ENCODE results near the gene PDK1.

PDK1 gene

GRCh38 chr2:172642301-172643020 is 86.6 kb downstream of the PDK1 start:
- no peak for TF ChIP-seq CTCF (IDR thresholded peaks at IDR 0.05)
- H3K9me3 ChIP-seq, result no peaks in the 10 kb centered on the region
- no peaks in the 10 kb centered on the region for H3K36me3 ChIP-seq
- no peak overlapping the region for H3K4me3 ChIP-seq (ENCODE audit: low read depth in 1 of 2, low read length in 1 of 2)
- H3K4me1 ChIP-seq (ENCODE audit: control insufficient read depth in 1 of 2, insufficient read depth in 1 of 2, low read depth in 1 of 2, low read length in 1 of 2), result no peaks in the 10 kb centered on the region
- H3K27me3 ChIP-seq, result no peaks in the 10 kb centered on the region
- no peak overlapping the region for H3K27ac ChIP-seq

GRCh38 chr2:172643142-172643541 is 87.3 kb downstream of the PDK1 start:
- Histone ChIP-seq H3K36me3 (no peaks in the 10 kb centered on the region), H3K27me3 (no peaks in the 10 kb centered on the region), H3K9me3 (no peaks in the 10 kb centered on the region), H3K4me3 (ENCODE audit: low read depth in 1 of 2, low read length in 1 of 2) (no peak overlapping the region), H3K4me1 (ENCODE audit: control insufficient read depth in 1 of 2, insufficient read depth in 1 of 2, low read depth in 1 of 2, low read length in 1 of 2) (no peaks in the 10 kb centered on the region), H3K27ac (no peak overlapping the region)
- no peak for TF ChIP-seq CTCF (IDR thresholded peaks at IDR 0.05)

GRCh38 chr2:172647439-172647838 is 91.5 kb downstream of the PDK1 start:
- Histone ChIP-seq H3K4me3 (ENCODE audit: low read depth in 1 of 2, low read length in 1 of 2) (no peak overlapping the region), H3K27ac (no peak overlapping the region), H3K9me3 (no peaks in the 10 kb centered on the region), H3K36me3 (no peaks in the 10 kb centered on the region), H3K4me1 (ENCODE audit: control insufficient read depth in 1 of 2, insufficient read depth in 1 of 2, low read depth in 1 of 2, low read length in 1 of 2) (no peaks in the 10 kb centered on the region), H3K27me3 (no peaks in the 10 kb centered on the region)
- TF ChIP-seq CTCF (IDR thresholded peaks at IDR 0.05), result no peak

- no peak for TF ChIP-seq CTCF (IDR thresholded peaks at IDR 0.05)
- H3K4me3 ChIP-seq (ENCODE audit: low read depth in 1 of 2, low read length in 1 of 2), result no peak overlapping the region
- H3K27me3 ChIP-seq, result no peaks in the 10 kb centered on the region
- H3K9me3 ChIP-seq, result no peaks in the 10 kb centered on the region
- no peaks in the 10 kb centered on the region for H3K36me3 ChIP-seq
- H3K27ac ChIP-seq, result no peak overlapping the region
- H3K4me1 ChIP-seq (ENCODE audit: control insufficient read depth in 1 of 2, insufficient read depth in 1 of 2, low read depth in 1 of 2, low read length in 1 of 2), result no peaks in the 10 kb centered on the region
Observed at GRCh38 chr2:172655091-172655837, 99.4 kb downstream of the PDK1 start.

- Histone ChIP-seq H3K27ac (no peak overlapping the region), H3K4me3 (ENCODE audit: low read depth in 1 of 2, low read length in 1 of 2) (no peak overlapping the region), H3K36me3 (no peaks in the 10 kb centered on the region), H3K4me1 (ENCODE audit: control insufficient read depth in 1 of 2, insufficient read depth in 1 of 2, low read depth in 1 of 2, low read length in 1 of 2) (no peaks in the 10 kb centered on the region), H3K9me3 (no peaks in the 10 kb centered on the region), H3K27me3 (no peaks in the 10 kb centered on the region)
- TF ChIP-seq CTCF (IDR thresholded peaks at IDR 0.05), result no peak
Observed at GRCh38 chr2:172655838-172656573, 100.1 kb downstream of the PDK1 start.
